Stomach (tissue), 9 donors: ENCODE data around the gene HSF2. TPM values are rescaled to one million over a fixed set of nuclear protein-coding genes. Genes with fewer than 3 reads are reported as not detected.

Source experiments
- DNase-seq, 2 donors: peaks; one replicate each; pipeline versions ENCODE4 v3.0.0 to v3.0.0-alpha.2; 2013 to 2019
- H3K27ac ChIP-seq, 5 donors: fragments of 200-600 bp in 4 of 5; sonication (generic) in 4 of 5; one replicate each; pipeline ENCODE4 v1.5.1; 2013 to 2019; ENCODE audit warnings: mild to moderate bottlenecking in 1 of 5, moderate library complexity in 1 of 5
- H3K27me3 ChIP-seq, 3 donors: fragments of 200-600 bp; sonication (generic); one replicate each; pipeline ENCODE4 v1.5.1; 2017 to 2019; ENCODE audit warnings: mixed run types in 1 of 3
- H3K36me3 ChIP-seq, 4 donors: fragments of 200-600 bp; sonication (generic); 1 replicate in 3 of 4; 2 replicates in 1 of 4; pipeline ENCODE4 v1.5.1; 2016 to 2019
- H3K4me1 ChIP-seq, 4 donors: fragments of 200-600 bp; sonication (generic); one replicate each; pipeline ENCODE4 v1.5.1; 2016 to 2019
- H3K4me3 ChIP-seq, 4 donors: fragments of 200-600 bp; sonication (generic) in 3 of 4; one replicate each; pipeline ENCODE4 v1.5.1; 2016 to 2019; ENCODE audit warnings: mild to moderate bottlenecking in 1 of 4
- H3K9me3 ChIP-seq, 4 donors: fragments of 200-600 bp; sonication (generic); one replicate each; pipeline ENCODE4 v1.5.1; 2016 to 2019
- CTCF ChIP-seq, 7 experiments: fragments of 450-650 bp in 4 of 7; fragments of 200-600 bp in 3 of 7; sonication (generic) in 3 of 7; IDR thresholded peaks; one replicate each; pipeline ENCODE4 v1.5.1; 2016 to 2019; ENCODE audit warnings: antibody characterized with exemption in 7 of 7, control low read depth in 2 of 7, mild to moderate bottlenecking in 1 of 7
- EP300 ChIP-seq: sonication (generic); formaldehyde crosslinking; IDR thresholded peaks from one replicate; pipeline ENCODE4 v1.6.1; 2017; ENCODE audit warnings: antibody characterized with exemption
- POLR2A ChIP-seq, 4 donors: fragments of 450-650 bp; IDR thresholded peaks; one replicate each; pipeline ENCODE4 v1.6.1; 2016; ENCODE audit warnings: antibody characterized with exemption in 4 of 4, control low read depth in 2 of 4, mild to moderate bottlenecking in 1 of 4, moderate library complexity in 1 of 4
- POLR2AphosphoS5 ChIP-seq, 3 donors: sonication (generic); formaldehyde crosslinking; IDR thresholded peaks; one replicate each; pipeline ENCODE4 v1.6.1; 2016; ENCODE audit warnings: antibody characterized with exemption in 3 of 3
- WGBS, 5 donors: extraction: QIAGEN DNeasy Blood & Tissue Kit in 3 of 5; methylation state at CpG; one replicate each; pipeline versions ENCODE4 v1.1.5 to v1.1.7; 2013 to 2018; 5-methylcytosine and 5-hydroxymethylcytosine counted together
- intact Hi-C: fragments of 100-400 bp; cut with DNase I; formaldehyde crosslinking; loops from one replicate; pipeline ENCODE4 v1.15.1; 2023; ENCODE audit warnings: low total_unique reads
- polyA plus RNA-seq, 3 donors: library from polyadenylated mRNA; stranded (reverse); fragments of 200-250 nt; gene quantifications; one replicate each; pipeline ENCODE4 v1.2.3, GENCODE V29; 2013
- total RNA-seq, 5 donors: library from RNA; depleted of rRNA; stranded (reverse); fragments of >200 nt; gene quantifications; one replicate each; pipeline versions ENCODE4 v1.1.0 to v1.2.3, GENCODE V29; 2014 to 2016
- donor health status: healthy with polysubstance abuse.
- donor health status: Bipolar disorder and iron deficiency.
- donor health status: healthy.

Gene HSF2
- total and polyA plus RNA-seq, 8 donors: 3.2 to 45.1 (median 11.0) TPM

- H3K4me3 ChIP-seq: no peak overlapping the region
- TF ChIP-seq CTCF (IDR thresholded peaks at IDR 0.05) (no peak), POLR2A (IDR thresholded peaks at IDR 0.05) (no peak), POLR2AphosphoS5 (IDR thresholded peaks at IDR 0.05) (no peak), EP300 (no peak)
- peaks cover 0 to 25% (median 5%) of the 10 kb centered on the region in 4 donors for H3K4me1 ChIP-seq
- intact Hi-C loops: no loop called here
- no peak for DNase-seq
- H3K36me3 ChIP-seq: peaks cover 4 to 35% (median 22%) of the 10 kb centered on the region in 4 donors
- H3K27ac ChIP-seq: no peak overlapping the region
- no peaks in the 10 kb centered on the region for H3K9me3 ChIP-seq
- no peaks in the 10 kb centered on the region for H3K27me3 ChIP-seq
Observed at GRCh38 chr6:122412001-122412400, 12.5 kb downstream of the HSF2 start.

- intact Hi-C loops: no loop called here
- DNase-seq: no peak
- TF ChIP-seq EP300: no peak
- no peak for TF ChIP-seq POLR2AphosphoS5 (IDR thresholded peaks at IDR 0.05)
- TF ChIP-seq CTCF (IDR thresholded peaks at IDR 0.05): no peak
- TF ChIP-seq POLR2A (IDR thresholded peaks at IDR 0.05): no peak
- no peaks in the 10 kb centered on the region for H3K27me3 ChIP-seq
- peaks cover 0 to 15% (median 5%) of the 10 kb centered on the region in 4 donors for H3K4me1 ChIP-seq
- no peaks in the 10 kb centered on the region for H3K9me3 ChIP-seq
- WGBS, 5 donors: 65 to 82% (median 68%) methylated on average over 1 of the region's 1 CpG
- no peak overlapping the region for H3K4me3 ChIP-seq
- no peak overlapping the region for H3K27ac ChIP-seq
- H3K36me3 ChIP-seq: peaks cover 4 to 59% (median 44%) of the 10 kb centered on the region in 4 donors
Observed at GRCh38 chr6:122416825-122417224, 17.4 kb downstream of the HSF2 start.

GRCh38 chr6:122422003-122422402 lies 22.6 kb downstream of the HSF2 start:
- Histone ChIP-seq H3K9me3 (no peaks in the 10 kb centered on the region), H3K27ac (no peak overlapping the region), H3K4me1 (peaks cover 0 to 5% (median 2%) of the 10 kb centered on the region in 4 donors), H3K4me3 (no peak overlapping the region), H3K36me3 (peaks cover 8 to 78% (median 62%) of the 10 kb centered on the region in 4 donors), H3K27me3 (no peaks in the 10 kb centered on the region)
- intact Hi-C loops: no loop called here
- WGBS, 5 donors: 92 to 97% (median 95%) methylated on average over 2 of the region's 2 CpGs
- no peak for TF ChIP-seq POLR2A (IDR thresholded peaks at IDR 0.05)
- TF ChIP-seq CTCF (IDR thresholded peaks at IDR 0.05): no peak
- no peak for TF ChIP-seq EP300
- no peak for TF ChIP-seq POLR2AphosphoS5 (IDR thresholded peaks at IDR 0.05)
- DNase-seq: no peak

- Histone ChIP-seq H3K4me1 (no peaks in the 10 kb centered on the region), H3K27ac (no peak overlapping the region), H3K36me3 (peaks cover 8 to 85% (median 68%) of the 10 kb centered on the region in 4 donors), H3K9me3 (no peaks in the 10 kb centered on the region), H3K27me3 (no peaks in the 10 kb centered on the region), H3K4me3 (no peak overlapping the region)
- WGBS, 5 donors: 69 to 94% (median 84%) methylated on average over 1 of the region's 1 CpG
- no peak for DNase-seq
- TF ChIP-seq CTCF (IDR thresholded peaks at IDR 0.05) (no peak), POLR2A (IDR thresholded peaks at IDR 0.05) (no peak), POLR2AphosphoS5 (IDR thresholded peaks at IDR 0.05) (no peak), EP300 (no peak)
- intact Hi-C loops: no loop called here
Observed at GRCh38 chr6:122422614-122423267, 23.3 kb downstream of the HSF2 start.
